HL-60/S4 (cell line): Measurements from ENCODE around the gene FMNL3.
"Not testable (repeated sequence)": the region's sequence is repeated elsewhere in the genome, so short reads cannot be mapped to it uniquely, and the experiment has no call there.

ENCODE experiments used
- in situ Hi-C: fragments of 300-500 bp; cut with MboI; formaldehyde crosslinking; loops from 2 replicates; pipeline ENCODE4 v1.14.3; 2022; ENCODE audit warnings: low sequenced_read_pairs

The FMNL3 gene

DNA sequence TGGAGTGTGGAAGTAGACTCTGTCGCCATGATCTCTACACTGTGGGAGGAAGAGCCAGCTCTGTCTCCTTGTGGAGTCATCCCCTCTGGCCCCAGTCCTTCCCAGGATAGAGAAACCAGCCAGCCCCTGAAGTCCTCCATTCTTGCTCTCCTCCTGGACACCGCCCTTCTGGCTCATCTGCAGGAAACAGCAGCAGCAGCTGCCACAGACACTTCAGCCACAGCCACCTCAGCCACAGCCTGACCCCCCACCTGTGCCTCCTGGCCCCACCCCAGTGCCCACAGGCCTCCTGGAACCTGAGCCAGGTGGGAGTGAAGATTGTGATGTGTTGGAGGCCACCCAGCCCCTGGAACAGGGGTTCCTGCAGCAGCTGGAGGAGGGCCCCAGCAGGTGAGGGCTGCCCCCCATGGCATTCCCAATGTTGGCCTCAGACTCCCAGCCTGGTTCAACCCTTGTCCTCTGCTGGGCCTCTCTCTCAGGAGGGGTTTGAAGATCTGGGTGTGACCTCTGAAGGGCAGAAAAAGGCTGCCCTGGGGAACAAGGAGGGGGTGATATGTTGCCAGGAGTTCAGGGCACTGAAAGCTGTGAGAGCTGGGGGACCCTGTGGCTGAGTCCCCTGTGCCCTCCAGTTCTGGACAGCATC lies 73.4 kb downstream of the FMNL3 start:
- in situ Hi-C loops: no loop called here

DNA sequence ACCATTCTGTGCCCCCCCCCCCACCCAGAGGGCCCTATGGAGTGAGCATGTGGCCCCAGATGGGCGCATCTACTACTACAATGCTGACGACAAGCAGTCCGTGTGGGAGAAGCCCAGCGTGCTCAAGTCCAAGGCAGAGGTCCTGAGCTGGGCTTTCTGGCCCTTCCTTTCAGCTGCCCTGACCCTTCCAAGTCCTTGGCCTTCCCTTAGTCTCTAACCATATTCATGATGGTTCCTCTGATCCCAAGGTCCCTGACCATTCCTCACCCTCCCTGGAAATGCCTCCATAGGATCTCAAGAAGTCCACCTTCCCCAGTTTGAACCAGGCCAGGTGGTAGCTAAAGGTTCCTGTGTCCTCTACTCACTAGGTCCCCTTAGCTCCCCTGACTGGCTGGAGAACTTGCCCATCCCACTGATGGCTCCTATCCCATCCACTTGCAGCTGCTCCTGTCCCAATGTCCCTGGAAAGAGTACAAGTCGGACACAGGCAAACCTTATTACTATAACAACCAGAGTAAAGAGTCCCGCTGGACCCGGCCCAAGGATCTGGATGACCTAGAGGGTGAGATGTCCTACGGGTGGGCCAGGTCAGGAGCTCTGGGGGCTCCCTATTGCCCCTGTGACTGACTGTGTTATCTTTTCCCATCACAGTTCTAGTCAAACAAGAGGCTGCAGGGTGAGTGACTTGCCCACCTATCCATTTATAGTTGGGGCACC lies 74.1 kb downstream of the FMNL3 start:
- in situ Hi-C loops: no loop called here

DNA sequence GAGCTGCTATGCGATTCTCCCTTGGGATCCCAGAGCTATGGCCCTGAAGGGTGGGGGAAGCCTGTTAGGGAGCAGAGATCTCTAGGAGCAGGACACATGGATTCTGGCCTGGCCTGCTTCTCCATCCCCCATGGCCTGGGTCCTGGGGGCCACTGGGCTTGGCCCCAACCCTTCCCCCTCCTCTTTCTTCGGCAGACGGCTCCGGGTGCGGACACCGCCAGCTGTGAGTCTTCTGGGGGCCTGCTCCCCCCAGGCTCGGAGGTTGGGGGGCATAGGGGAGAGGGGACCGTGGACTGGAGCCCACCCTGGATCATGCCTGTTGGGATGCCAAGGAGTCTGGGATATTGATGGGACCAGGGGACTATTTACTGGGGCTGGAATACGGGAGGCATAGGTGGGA lies 74.8 kb downstream of the FMNL3 start:
- in situ Hi-C loops: no loop called here

DNA sequence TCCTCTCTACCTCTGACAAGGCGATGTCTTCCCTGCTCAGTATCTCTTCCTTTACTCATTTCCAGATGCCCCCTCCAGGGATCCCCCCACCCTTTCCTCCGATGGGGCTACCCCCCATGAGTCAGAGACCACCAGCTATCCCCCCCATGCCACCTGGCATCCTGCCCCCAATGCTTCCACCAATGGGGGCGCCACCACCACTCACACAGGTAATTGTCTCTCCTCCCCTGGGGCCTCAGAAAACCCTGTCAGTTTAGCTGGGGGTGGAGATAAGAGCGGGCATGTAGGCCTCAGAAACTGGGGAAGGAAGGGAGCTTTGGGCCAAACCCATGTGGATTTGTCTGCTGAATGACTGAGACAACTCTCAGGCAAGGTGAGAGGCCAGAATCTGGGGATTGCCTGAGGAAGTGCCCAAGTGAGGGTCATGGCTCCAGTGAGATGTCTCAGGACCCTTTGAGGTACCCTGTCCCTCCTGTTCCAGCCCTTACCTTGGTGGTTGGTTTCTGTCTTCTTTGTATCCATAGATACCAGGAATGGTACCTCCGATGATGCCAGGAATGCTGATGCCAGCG lies 75.8 kb downstream of the FMNL3 start:
- in situ Hi-C loops: no loop called here

DNA sequence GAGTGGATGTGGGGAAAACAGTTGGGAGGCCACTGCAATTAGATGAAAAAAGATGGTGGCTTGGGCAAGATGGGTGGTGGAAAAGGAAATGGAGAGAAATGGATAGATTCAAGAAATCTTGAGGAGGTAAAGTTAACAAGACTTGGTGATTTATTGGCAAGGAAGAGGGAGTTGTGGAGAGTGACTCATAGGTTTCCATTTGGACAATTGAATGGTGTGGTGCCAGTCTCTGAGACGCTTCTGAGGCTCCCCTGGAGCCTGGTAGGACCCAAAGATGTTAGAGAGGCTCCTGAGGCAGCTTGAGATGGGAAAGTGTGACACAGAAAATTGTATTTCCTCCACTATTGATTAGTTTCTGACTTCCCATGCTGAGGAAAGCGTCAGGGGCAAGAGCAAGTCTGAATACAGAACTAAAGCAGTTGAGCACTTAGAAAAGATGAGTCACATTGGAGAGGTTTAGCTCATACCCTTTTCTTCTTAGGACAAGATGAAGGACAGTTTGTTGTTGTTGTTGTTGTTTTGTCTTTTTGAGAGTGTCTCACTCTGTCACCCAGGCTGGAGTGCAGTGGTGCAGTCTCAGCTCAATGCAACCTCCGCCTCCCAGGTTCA lies 79.3 kb downstream of the FMNL3 start:
- in situ Hi-C loops: no loop called here

DNA sequence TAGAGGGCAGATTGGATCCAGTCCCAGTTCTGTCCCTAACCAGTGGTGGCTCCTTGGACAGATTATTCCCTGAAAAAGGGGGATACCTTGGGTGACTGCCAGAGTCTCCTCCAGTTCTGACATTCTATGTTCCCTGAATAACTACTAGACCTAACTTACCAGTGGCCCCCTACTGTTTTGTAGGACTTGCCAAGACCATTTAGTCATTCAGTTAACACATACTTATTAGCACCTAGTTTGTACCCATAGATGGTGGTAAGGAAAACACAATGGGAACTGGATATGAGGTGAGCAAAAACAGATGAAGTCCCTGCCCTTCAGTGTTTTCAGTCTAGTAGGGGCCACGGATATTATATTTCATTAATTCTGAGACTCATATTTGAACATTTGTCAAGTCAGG lies 80.4 kb downstream of the FMNL3 start:
- in situ Hi-C loops: no loop called here

DNA sequence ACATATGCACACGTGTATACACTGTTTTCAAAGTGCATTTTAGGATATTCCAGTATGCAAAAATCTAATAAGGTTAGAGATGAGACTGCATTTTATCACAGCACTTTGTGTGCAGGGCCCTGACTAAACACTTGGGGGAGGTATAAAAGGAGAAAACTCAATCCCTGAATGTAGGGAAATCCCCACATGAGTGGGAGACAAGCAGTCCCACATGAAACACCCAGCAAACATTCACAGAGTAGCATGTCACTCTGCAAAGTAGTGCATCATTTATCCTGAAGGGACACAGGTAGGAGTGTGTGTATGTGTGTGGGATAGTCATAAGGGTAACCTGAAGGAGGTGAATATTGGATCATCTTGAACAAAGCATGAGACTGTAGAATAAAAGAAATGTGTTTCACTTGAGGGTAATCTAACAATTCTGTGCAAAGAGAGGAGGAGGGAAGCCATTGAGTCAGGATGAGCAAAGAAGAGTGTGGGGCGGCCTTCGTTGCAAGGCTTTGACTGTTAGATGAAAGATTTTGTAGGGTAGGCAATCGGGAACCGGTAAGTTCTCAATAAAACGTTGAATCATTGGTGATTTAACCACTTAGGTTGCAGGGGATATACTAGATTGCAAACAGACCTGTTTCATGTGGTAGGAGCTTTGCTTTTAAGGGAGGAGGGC lies 80.9 kb downstream of the FMNL3 start:
- in situ Hi-C loops: no loop called here

DNA sequence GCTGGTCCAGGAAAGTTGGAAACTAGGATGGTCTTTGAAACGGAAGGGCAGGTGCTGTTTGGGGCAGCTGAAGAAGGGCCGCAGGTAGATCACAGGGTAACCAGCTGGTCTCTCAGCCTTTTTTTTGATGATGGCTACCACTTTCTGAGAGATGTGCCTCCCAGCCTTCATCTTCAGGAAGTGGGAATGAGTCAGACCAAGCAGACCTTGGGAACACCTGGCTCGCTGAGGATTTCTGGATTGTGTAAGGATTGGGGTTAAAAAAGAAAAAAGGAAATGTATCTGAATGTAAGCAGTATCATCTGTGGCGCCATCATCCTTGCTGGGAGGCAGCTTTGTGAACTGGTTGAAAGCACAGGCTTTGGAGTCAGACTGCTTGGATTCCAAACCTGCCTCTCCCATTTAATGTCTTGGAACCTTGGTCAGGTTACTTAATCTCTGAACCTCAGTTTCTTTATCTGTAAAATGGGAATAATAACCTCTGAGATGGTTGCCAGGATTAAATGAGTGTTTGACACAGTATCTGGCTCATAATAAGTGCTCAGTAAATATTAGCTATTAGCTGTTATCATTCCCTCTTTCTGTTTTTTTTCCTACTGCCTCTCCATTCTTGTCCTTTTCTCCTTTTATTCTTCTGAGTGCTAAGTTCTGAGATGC lies 82.2 kb downstream of the FMNL3 start:
- in situ Hi-C loops: no loop called here

DNA sequence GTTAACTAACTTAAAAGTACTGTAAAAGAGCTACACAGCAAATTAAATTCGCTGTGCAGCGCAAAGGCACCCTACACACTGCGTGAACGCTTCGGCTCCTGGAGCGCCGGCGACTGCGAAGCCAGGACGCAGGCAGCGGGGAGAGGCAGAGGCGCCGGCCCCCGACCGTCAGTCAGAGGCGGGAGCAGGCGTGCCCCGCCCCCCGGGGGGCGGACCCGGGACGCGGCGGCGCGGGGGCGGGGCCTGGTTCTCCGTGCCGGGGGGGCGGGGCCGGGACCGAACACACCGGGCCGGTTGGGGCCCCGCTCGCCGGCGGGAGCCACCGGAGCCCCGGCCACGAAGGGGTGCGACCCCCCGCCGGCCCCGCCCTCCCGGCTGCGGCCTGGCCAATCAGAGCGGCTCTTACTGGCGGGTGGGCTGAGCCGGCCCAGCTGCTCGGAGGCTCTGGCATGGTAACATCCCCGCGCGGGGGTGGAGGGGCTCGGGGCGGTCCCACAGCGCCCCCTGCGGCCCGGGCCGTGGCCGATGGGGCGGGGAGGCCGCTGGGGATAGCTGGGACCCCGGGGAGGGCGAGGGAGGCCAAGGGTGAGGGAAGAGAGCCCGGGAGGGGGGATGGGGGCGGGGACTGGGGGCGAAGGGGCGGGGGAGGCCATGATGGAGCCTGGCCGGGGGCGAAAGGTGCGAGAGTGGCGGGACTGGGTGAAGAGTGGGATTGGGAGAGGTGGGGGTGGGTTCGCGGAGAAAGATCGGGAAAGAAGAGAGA lies 83.9 kb downstream of the FMNL3 start, which contains the start of gene PRPF40B:
PRPF40B (plus strand) TSS at position 420 of the 763 bp plus-strand sequence; CDS start at position 450, 30 bp downstream.
- in situ Hi-C loops: no loop called here

DNA sequence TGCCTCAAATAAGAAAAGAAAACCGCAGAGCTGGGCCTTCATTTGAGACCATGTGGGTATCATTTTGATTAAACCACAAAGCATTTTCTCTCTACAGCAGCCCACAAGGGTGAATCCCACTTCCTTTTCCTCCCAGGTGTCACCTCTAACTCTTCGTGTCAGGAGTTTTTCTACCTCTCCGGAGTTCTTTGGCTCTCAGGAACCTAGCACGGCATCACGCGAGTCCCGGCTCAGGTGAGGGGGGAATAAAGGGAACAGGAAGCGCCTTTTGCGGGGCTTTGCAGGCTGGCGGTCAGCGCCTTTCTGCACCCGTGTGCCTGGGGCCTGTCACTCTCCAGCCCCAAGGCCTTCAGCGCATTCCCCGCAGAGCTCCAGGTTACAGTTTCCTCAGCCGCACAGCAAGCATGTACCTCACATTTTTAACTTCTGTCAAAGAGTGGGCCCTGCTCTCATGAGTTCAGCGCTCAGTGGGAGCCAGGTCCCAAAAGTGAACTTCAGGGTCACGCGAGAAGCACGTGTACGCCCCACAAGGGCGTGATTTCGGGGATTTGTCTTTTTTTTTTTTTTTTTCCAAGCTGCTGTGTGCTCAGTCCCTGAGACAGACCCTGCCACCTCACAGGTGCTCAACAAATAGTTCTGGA lies 84.6 kb downstream of the FMNL3 start:
- in situ Hi-C loops: no loop called here

DNA sequence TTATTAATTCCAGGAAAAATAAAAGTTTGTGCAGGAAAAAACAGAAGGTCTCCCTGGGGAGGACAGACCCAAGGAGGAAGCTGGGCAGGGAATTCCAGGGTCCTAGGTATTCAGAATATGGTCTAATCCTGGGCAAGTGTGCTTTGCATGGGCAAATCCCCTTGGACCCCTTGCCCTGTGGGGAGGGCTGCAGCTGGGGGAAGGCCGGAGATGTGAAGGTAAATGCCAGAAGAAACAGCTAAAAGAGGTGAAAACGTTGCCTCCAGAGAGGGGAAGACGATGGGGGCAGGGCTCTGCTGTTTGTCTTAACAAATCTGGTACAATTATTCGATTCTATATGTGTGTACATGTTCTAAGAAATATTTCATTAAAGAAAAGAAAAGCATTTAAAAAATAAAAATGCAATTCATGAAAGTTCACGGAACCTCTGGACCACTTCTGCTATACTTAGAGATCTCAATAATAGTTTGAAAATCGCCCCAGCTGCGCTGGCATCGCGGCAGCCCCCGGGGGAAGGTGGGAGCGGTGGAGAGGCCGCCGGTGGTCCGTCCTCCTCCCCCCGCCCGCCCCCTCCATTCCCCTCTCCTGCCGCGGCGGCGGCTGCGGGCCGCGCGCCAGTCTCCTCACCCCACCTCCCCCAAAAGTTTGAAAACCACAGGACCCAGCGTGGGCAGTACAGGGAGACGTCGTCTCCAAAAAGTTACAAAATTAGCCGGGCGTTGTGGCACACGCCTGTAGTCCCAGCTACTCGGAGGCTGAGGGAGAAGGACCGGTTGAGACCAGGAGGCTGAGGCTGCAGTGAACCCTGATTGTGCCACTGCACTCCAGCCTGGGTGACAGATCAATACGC lies 85.3 kb downstream of the FMNL3 start:
- in situ Hi-C loops: no loop called here

DNA sequence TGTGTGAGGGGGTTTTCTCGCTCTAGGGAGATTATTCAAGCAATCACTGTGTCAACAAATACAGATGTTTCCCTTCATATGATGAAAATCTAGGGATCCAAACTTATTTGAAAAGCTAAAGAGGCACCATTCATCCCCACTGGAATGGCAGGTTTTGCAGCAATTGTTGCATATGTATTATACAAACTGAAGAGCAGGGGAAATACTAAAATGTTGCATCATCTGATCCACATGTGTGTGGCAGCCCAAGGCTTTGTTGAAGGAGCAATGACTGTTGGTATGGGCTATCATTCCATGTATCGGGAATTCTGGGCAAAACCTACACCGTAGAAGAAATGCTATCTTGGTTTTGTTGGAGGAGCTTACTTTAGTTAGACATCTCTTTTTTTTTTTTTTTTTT lies 87.9 kb downstream of the FMNL3 start:
- in situ Hi-C loops: no loop called here

DNA sequence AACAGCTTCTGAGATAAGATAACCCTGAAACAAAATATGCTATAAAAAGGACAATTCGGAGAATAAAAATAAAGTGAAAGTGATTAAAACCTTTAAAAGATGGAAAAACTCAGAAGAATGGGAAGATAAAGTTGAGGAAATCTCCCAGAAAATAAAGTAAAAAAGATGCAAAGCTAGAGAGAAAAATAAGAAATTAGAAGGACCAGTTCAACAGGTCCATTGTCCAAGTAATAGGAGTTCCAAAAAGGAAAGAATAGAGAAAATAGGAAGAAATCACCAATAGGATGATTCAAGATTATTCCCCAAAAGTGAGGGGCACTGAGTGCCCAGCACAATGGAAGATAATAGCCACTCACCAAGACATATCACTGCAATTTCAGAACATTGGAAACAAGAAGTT lies 88.6 kb downstream of the FMNL3 start:
- in situ Hi-C loops: no loop called here

DNA sequence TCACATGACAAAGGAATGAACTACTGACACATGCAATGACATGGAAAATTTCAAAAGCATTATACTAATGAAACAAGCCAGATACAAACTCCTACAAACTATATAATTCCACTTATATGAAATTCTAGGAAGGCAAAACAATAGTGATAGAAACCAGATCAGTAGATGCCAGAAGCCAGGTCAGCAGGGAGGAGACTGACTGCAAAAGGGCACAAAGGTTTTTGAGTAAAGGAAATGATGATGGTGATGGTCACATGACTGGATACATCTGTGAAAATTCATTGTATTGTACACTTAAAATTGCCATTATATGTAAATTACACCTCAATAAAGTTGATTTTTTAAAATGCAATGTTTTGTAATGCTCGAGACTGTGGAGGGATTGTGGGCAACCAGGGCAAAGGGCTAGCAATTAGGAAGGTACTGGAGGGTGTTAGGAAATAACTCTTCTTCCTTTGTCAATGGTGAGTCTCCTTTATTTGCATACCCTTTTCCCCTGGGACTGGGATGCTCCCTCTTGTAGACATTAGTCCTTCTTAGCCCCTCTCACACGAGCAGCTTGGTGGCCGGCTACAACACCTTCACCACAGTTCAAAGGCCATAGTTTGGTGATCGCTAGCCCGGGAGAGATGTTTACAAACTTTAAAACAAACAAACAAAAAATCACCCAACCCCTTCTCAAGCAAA lies 90.5 kb downstream of the FMNL3 start:
- in situ Hi-C loops: no loop called here

DNA sequence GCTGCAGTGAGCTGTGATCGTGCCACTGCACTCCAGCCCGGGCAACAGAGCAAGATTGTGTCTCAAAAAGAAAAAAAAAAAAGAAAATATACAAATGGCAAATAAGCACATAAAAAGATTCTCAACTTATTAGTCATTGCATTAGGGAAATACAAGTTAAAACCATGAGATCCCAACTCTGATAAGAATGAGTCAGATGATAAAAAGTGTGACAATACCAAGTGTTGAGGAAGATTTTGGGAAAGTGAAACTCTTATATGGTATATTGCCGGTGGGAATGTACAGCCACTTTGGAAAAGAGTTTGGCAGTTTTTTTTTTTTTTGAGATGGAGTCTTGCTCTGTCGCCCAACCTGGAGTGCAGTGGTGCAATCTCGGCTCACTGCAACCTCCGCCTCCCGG lies 91.5 kb downstream of the FMNL3 start:
- in situ Hi-C loops: no loop called here

DNA sequence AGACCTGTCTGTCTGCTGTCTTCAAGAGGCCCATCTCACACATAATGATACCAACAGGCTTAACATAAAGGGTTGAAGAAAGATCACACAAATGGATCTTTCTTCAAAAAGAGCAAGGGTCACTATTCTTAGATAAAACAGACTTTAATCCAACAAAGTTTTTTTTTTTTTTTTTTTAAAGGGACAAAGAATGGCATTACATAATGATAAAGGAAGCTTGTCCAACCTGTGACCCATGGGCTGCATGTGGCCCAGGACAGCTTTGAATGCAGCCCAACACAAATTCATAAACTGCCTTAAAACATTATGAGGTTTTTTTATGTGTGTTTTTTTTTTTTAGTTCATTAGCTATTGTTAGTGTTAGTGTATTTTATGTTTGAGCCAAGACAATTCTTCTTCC lies 95.0 kb downstream of the FMNL3 start:
- in situ Hi-C loops: no loop called here

DNA sequence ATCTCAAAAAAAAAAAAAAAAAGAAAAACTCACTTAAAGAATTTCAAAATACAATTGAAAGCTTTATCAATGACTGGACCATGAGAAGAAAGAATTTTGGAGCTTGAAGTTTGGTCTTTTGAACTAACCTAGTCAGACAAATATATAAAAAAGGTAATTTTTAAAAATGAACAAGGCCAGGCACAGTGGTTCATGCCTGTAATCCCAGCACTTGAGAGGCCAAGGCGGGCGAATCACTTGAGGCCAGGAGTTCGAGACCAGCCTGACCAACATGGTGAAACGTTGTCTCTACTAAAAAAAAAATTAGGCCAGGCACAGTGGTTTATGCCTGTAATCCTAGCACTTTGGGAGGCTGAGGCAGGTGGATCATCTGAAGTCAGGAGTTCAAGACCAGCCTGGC lies 96.4 kb downstream of the FMNL3 start:
- in situ Hi-C loops: not testable (repeated sequence)

DNA sequence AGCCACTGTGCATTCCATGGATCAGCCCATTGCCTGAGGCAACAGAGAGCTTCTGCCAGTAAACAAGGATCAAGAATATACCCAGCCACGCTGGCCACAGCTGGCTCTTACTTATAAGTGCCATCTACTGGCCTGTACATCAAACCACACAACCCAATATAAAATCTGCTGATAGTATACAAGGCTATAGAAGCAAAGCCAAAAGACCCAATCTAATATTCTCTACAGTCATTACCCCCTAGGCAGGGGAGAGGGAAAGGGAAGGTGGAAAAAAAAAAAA lies 97.4 kb downstream of the FMNL3 start:
- in situ Hi-C loops: no loop called here
